Heart left ventricle (tissue), 16 donors: Measurements from ENCODE around the gene JPT1. TPM values are rescaled to one million over a fixed set of nuclear protein-coding genes. Genes with fewer than 3 reads are reported as not detected.

ENCODE experiments used
- ATAC-seq, 4 donors: fragments of 200-7000 bp; cut with Tn5 transposase; one replicate each; pipeline ENCODE4 v1.9.1; 2020 to 2022; ENCODE audit warnings: moderate library complexity in 4 of 4, mild to moderate bottlenecking in 3 of 4, moderate number of reproducible peaks in 1 of 4
- DNase-seq, 5 donors: peaks; one replicate each; pipeline ENCODE4 v3.0.0-alpha.2; 2020
- H3K27ac ChIP-seq, 12 donors: fragments of 200-600 bp; sonication (generic) in 4 of 12; one replicate each; pipeline versions ENCODE4 v1.5.0 to v1.8.0; 2016 to 2022; ENCODE audit warnings: mild to moderate bottlenecking in 2 of 12
- H3K27me3 ChIP-seq, 9 donors: fragments of 200-600 bp; sonication (generic) in 2 of 9; one replicate each; pipeline versions ENCODE4 v1.5.1 to v1.8.0; 2016 to 2022; ENCODE audit warnings: mild to moderate bottlenecking in 3 of 9
- H3K36me3 ChIP-seq, 9 donors: fragments of 200-600 bp; sonication (generic) in 2 of 9; one replicate each; pipeline versions ENCODE4 v1.5.0 to v1.8.0; 2018 to 2022; ENCODE audit warnings: mild to moderate bottlenecking in 2 of 9
- H3K4me1 ChIP-seq, 12 donors: fragments of 200-600 bp; sonication (generic) in 4 of 12; one replicate each; pipeline versions ENCODE4 v1.5.0 to v1.8.0; 2016 to 2022; ENCODE audit warnings: mild to moderate bottlenecking in 3 of 12
- H3K4me3 ChIP-seq, 12 donors: fragments of 200-600 bp; sonication (generic) in 4 of 12; one replicate each; pipeline versions ENCODE4 v1.5.0 to v1.8.0; 2017 to 2022; ENCODE audit warnings: mild to moderate bottlenecking in 9 of 12, moderate library complexity in 4 of 12
- H3K9me3 ChIP-seq, 12 donors: fragments of 200-600 bp; sonication (generic) in 4 of 12; one replicate each; pipeline versions ENCODE4 v1.5.0 to v1.8.0; 2016 to 2022; ENCODE audit warnings: mild to moderate bottlenecking in 1 of 12
- POLR2A ChIP-seq, 2 donors: fragments of 450-650 bp; IDR thresholded peaks; one replicate each; pipeline ENCODE4 v1.6.1; 2017; ENCODE audit warnings: antibody characterized with exemption in 2 of 2, mild to moderate bottlenecking in 2 of 2, moderate library complexity in 2 of 2
- WGBS, 4 donors: extraction: QIAGEN DNeasy Blood & Tissue Kit in 2 of 4; methylation state at CpG; one replicate each; pipeline versions ENCODE4 v1.1.5 to v1.1.7; 2013 to 2018; 5-methylcytosine and 5-hydroxymethylcytosine counted together
- intact Hi-C, 10 donors: fragments of 100-400 bp; cut with DNase I; formaldehyde crosslinking; loops; one replicate each; pipeline versions ENCODE4 v1.11.1 to v1.14.2; 2022
- polyA plus RNA-seq, 2 donors: library from polyadenylated mRNA; stranded (reverse); fragments of 200-250 nt; gene quantifications; one replicate each; pipeline ENCODE4 v1.2.3, GENCODE V29; 2013
- total RNA-seq, 9 donors: library from RNA; depleted of rRNA in 2 of 9; stranded (reverse); fragments of >200 nt in 2 of 9; fragmentation: NEBNext Ultra II Directional in 3 of 9; extraction: Animal tissue kit (Norgen Biotek cat#: 25700) in 3 of 9; gene quantifications; one replicate each; pipeline versions ENCODE4 v1.1.0 to v1.2.4, GENCODE V29; 2016 to 2023
- TF ChIP-seq, protein P1 (sequence below), 12 donors: fragments of 200-600 bp; sonication (generic) in 4 of 12; IDR thresholded peaks; one replicate each; pipeline versions ENCODE4 v1.5.0 to v1.8.0; 2018 to 2022; ENCODE audit warnings: antibody characterized with exemption in 12 of 12, mild to moderate bottlenecking in 5 of 12
- donor health status: ischemic (EF 13 %, LVEDD 7.1; RV severe dilation, severe dysfunction).
- donor health status: healthy with polysubstance abuse.
- donor health status: DM: no; HTN: yes; CAD: no.
- donor health status: DM: no; HTN: no; CAD: no.
- donor health status: ischemic (EF 25% LVEDD 6.9; RV normal size, moderate dysfunction).
- donor health status: ischemic (EF 25% LVEDD 5.7; RV mildly dilated, moderate dysfunction).
- donor health status: healthy.
- donor health status: DM: yes; HTN: yes; CAD: no.
- donor health status: ischemic (EF 35%, LVEDD 5.7; RV mildly dilated, moderate dysfunction).
- donor health status: nonischemic (EF 11% LVEDD 7.7; RV severe dilation, severe dysfunction).
- donor health status: DM: yes; HTN: yes; CAD: no.
- donor health status: PGD.
- donor health status: ischemic (EF 29% LVEDD 5.4; RV normal size, mild dysfunction).
- donor health status: nonischemic (EF 23%, LVEDD 6.1; RV moderate dilation, normal function).

The JPT1 gene
- total and polyA plus RNA-seq, 11 donors = 10.4 to 68.0 (median 17.6) TPM

DNA sequence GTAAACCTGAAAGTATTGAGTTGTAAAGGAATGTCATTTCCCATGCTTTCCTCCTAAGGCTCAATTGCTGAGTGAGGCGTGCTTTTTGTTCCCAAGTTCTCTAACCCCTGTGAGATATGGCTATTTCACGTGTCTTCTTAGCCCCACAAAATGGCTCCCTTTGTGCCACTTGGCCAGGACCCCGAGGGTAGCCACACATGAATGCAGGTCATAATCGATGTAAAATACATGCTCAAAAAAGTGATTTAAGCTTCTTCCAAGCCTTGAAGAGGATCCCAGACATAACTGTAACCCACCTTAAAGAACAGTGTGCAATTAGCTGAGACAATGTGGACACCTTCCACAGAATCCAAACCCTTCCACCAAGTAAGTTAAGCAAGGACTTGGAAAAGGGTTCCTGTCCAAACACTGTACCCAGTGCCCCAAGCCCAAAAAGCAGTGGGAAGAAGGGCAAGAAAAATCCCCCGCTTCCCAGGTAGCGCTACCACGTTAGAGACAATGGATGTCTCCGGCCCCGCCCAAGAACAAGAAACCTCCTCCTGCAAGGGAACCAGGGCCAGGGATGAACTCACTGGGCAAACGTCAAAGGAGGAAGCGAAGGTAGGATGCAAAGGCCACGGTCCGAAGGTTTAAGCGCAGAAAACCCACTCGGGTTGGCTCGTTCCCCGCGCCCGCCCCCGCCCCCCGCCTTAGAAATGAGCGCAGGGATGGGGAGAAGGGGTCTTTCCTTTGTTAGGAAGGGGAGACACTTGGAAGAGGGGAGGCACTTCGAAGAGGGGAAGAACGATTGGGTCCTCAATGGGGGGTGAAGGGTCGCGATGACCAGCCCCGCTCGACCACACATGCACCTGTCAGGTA, 1.2 kb downstream of the JPT1 start:
- no peaks in the 10 kb centered on the region for H3K27me3 ChIP-seq
- H3K27ac ChIP-seq = peak overlapping the region in 1 of 12 donors; percentile 87
- H3K9me3 ChIP-seq = no peaks in the 10 kb centered on the region
- 6 to 9% (median 7%) methylated on average over 28 of the region's 28 CpGs for WGBS, 4 donors
- no peak for ATAC-seq
- intact Hi-C loops = no loop called here
- TF ChIP-seq, protein P1, sequence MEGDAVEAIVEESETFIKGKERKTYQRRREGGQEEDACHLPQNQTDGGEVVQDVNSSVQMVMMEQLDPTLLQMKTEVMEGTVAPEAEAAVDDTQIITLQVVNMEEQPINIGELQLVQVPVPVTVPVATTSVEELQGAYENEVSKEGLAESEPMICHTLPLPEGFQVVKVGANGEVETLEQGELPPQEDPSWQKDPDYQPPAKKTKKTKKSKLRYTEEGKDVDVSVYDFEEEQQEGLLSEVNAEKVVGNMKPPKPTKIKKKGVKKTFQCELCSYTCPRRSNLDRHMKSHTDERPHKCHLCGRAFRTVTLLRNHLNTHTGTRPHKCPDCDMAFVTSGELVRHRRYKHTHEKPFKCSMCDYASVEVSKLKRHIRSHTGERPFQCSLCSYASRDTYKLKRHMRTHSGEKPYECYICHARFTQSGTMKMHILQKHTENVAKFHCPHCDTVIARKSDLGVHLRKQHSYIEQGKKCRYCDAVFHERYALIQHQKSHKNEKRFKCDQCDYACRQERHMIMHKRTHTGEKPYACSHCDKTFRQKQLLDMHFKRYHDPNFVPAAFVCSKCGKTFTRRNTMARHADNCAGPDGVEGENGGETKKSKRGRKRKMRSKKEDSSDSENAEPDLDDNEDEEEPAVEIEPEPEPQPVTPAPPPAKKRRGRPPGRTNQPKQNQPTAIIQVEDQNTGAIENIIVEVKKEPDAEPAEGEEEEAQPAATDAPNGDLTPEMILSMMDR (IDR thresholded peaks at IDR 0.05) = no peak
- no peak for TF ChIP-seq POLR2A (IDR thresholded peaks at IDR 0.05)
- peaks cover 0 to 30% (median 8%) of the 10 kb centered on the region in 12 donors for H3K4me1 ChIP-seq
- peak in 1 of 5 donors; percentile 22 for DNase-seq
- H3K36me3 ChIP-seq = peaks cover 0 to 3% (median 0%) of the 10 kb centered on the region in 9 donors
- H3K4me3 ChIP-seq = peak overlapping the region; percentile 58 to 96 (median 82)

DNA sequence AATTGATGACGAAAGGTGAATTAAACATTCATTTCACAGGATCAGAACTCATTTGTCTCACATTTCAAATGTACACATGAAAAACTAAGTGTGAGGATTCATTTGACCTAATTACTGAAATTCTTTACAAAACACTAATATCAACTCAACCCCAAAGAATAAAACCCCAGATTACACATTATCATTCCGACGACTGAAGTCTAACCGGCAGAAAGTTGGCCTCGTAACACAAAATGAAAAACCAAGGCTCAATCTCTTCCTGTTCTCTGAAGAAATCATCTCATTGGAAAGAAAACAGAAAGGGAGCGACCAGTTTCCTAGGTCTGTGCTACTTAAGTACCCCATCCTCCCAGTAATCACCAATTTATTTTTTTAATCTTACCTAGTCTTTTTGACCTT, 1.8 kb downstream of the JPT1 start:
- no peaks in the 10 kb centered on the region for H3K27me3 ChIP-seq
- H3K9me3 ChIP-seq = no peaks in the 10 kb centered on the region
- intact Hi-C loops = no loop called here
- peaks cover 0 to 9% (median 4%) of the 10 kb centered on the region in 9 donors for H3K36me3 ChIP-seq
- DNase-seq (no peak), ATAC-seq (no peak)
- H3K27ac ChIP-seq = no peak overlapping the region
- peak overlapping the region in 2 of 12 donors; percentile 91 to 92 for H3K4me3 ChIP-seq
- TF ChIP-seq, protein P1 (IDR thresholded peaks at IDR 0.05) = no peak
- no peak for TF ChIP-seq POLR2A (IDR thresholded peaks at IDR 0.05)
- H3K4me1 ChIP-seq = peaks cover 0 to 36% (median 8%) of the 10 kb centered on the region in 12 donors
- 87 to 91% (median 90%) methylated on average over 6 of the region's 6 CpGs for WGBS, 4 donors

DNA sequence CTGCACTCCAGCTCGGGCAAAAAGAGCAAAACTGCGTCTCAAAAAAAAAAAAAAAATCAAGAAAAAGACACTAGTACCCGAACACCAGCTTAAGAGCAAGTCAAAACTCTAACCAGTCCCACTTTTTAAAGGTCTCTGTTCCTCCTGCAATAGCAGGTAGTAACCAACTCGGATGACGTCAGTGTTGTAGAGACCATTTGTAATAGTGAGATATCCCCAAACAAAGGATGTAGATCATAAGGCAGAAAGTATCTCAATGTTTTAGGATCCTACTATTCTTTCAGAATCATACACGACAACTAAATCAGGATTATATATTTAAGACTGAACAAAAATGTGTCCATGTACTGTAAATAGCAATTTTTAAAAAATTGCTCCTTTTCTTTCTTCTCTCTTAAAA, 2.4 kb downstream of the JPT1 start:
- intact Hi-C loops = no loop called here
- Histone ChIP-seq H3K27me3 (no peaks in the 10 kb centered on the region), H3K4me1 (peaks cover 0 to 41% (median 8%) of the 10 kb centered on the region in 12 donors), H3K36me3 (peaks cover 0 to 15% (median 10%) of the 10 kb centered on the region in 9 donors), H3K4me3 (no peak overlapping the region), H3K9me3 (no peaks in the 10 kb centered on the region), H3K27ac (no peak overlapping the region)
- ATAC-seq = no peak
- no peak for DNase-seq
- 91 to 93% (median 92%) methylated on average over 6 of the region's 6 CpGs for WGBS, 4 donors
- TF ChIP-seq, protein P1 (IDR thresholded peaks at IDR 0.05) = no peak
- TF ChIP-seq POLR2A (IDR thresholded peaks at IDR 0.05) = no peak

DNA sequence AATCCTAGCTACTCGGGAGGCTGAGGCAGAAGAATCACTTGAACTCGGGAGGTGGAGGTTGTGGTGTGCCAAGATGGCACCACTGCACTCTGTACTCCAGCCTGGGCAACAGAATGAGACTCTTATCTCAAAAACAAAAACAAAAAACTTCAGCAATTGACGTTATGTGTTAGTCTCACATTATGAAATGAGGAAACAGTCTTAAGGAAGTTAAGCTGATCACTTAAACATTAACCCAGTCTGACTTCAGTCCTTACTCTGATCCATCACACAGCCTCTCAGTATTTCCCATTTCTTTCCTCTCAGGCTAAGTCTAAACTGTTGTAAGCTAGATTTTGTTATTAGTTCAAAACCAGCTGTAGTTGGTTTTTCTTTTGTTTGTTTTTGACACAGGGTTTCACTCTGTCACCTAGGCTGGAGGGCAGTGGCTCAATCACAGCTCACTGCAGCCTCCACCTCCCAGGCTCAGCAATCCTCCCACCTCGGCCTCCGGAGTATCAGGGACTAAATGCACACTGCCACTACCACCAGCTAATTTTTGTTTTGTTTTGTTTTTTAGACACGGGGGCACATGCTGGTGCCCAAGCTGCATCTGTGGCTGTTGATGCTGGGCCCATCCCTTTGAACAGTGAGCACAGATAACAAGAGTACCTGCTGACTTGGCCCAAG, 6.3 kb downstream of the JPT1 start:
- ATAC-seq (peak in 1 of 4 donors; percentile 11), DNase-seq (no peak)
- WGBS, 4 donors = 86 to 90% (median 87%) methylated on average over 6 of the region's 6 CpGs
- H3K4me3 ChIP-seq = no peak overlapping the region
- peaks cover 0 to 54% (median 29%) of the 10 kb centered on the region in 9 donors for H3K36me3 ChIP-seq
- peak overlapping the region in 1 of 12 donors; percentile 71 for H3K27ac ChIP-seq
- TF ChIP-seq, protein P1 (IDR thresholded peaks at IDR 0.05) = no peak
- no peak for TF ChIP-seq POLR2A (IDR thresholded peaks at IDR 0.05)
- intact Hi-C loops = no loop called here
- peaks cover 0 to 41% (median 2%) of the 10 kb centered on the region in 12 donors for H3K4me1 ChIP-seq
- no peaks in the 10 kb centered on the region for H3K27me3 ChIP-seq
- no peaks in the 10 kb centered on the region for H3K9me3 ChIP-seq
